HFF-Myc (cell line): Measurements from ENCODE around the gene TRIM9.

ENCODE experiments used
- DNase-seq: peaks from one replicate; pipeline ENCODE4 v3.0.0-alpha.2; 2011; ENCODE audit warnings: low read depth; ENCODE audit errors: extremely low read depth
- H3K4me3 ChIP-seq: replicated peaks from 2 replicates; pipeline ENCODE4 v1.5.1; 2011; ENCODE audit warnings: low read depth, mild to moderate bottlenecking, control low read depth, low read length
- TF ChIP-seq, protein P1 (sequence below): IDR thresholded peaks from 2 replicates; pipeline ENCODE4 v1.5.1; 2012; ENCODE audit warnings: mild to moderate bottlenecking, low read depth, low read length, control low read depth; ENCODE audit errors: missing control alignments

The TRIM9 gene

DNA sequence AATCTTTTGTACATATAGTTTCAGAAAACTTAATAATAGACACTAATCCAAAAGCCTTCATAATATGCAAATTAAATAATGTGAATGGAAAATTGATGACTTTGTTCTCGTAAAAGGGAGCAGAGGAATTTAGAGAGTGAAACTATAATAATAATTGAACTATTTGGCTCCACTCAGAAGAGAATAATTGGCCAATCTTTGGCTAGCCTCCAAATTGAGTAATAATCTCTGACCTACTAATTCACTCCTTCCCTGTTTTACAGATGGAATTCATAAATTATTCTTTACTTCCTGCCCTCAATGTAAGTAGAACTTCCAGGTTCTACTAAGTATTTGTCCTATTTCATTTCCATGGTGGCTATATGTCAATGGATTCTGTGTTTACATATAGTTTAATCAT lies 15.8 kb downstream of the TRIM9 start:
- no peak overlapping the region for H3K4me3 ChIP-seq
- no peak for DNase-seq
- TF ChIP-seq, protein P1, sequence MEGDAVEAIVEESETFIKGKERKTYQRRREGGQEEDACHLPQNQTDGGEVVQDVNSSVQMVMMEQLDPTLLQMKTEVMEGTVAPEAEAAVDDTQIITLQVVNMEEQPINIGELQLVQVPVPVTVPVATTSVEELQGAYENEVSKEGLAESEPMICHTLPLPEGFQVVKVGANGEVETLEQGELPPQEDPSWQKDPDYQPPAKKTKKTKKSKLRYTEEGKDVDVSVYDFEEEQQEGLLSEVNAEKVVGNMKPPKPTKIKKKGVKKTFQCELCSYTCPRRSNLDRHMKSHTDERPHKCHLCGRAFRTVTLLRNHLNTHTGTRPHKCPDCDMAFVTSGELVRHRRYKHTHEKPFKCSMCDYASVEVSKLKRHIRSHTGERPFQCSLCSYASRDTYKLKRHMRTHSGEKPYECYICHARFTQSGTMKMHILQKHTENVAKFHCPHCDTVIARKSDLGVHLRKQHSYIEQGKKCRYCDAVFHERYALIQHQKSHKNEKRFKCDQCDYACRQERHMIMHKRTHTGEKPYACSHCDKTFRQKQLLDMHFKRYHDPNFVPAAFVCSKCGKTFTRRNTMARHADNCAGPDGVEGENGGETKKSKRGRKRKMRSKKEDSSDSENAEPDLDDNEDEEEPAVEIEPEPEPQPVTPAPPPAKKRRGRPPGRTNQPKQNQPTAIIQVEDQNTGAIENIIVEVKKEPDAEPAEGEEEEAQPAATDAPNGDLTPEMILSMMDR: no peak

DNA sequence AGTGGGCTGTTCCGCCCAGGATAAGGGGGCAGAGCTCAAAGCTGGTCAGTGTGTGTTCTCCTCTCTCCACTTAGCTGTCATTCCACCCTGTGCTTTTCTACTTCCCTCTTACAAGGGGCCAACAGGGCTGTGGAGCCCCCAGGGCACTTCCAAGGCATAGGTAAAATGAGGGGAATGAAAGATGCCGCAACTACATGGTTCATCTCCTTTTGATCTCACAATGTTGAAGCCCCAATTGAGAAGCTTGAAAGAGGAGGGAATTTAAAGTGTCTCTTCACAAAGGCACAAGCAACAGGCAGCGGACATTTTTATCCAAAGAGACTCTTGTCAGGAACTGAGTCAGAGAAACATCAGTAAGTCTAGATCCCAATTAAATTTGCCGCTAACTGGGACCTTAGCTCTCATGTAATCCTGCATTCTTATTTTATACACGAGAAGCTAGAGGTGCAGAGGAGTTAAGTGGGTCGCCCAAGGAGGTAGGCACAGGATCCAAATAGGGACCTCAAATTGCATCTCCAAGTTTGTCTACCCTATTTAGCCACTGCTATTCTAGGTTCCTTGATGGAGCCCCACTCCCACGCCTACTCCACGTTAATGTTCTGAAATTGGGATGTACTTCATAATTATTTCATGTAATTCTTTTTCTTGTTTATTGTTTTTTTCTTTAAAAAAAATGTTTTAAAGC lies 20.1 kb downstream of the TRIM9 start:
- TF ChIP-seq, protein P1: no peak
- no peak for DNase-seq

DNA sequence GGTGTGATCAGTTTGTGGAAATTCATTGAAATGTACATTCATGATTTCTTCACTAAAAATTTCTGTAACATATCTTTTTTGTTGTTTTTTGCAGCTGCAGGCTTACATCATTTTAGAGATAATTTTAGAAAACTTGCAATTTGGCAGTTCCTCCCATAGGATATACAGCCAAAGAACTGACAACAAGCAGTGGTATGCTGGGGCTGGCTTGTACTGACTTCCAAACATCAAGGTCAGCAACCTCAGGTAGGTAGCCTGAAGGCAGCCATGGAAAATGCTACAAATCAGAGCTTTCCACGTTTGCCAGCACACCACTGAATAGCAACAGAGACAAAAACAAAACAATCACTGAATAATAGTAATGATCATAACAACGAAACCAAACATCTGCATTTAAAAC lies 21.2 kb downstream of the TRIM9 start:
- H3K4me3 ChIP-seq: no peak overlapping the region
- TF ChIP-seq, protein P1: no peak
- no peak for DNase-seq

More for the DNA sequence above, 20.1 kb downstream of the TRIM9 start:
- H3K4me3 ChIP-seq: no peak overlapping the region

DNA sequence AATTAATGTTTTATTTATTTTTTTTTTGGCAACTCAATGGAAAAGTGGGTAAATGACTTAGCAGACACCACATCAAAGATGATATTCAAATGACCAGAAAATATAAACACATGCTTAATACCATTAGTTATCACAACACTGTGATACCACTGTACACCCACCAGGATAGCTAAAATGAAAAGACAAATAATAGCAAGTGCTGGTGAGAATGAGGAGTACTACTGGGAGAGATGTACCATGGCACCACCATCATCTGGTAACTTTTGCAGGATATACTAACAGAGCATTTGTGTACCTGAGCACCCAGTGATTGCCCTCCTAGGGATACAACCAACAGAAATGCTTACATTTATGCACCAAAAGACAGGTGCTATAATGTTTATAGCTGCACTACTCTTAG lies 21.9 kb downstream of the TRIM9 start:
- no peak overlapping the region for H3K4me3 ChIP-seq
- DNase-seq: no peak
- TF ChIP-seq, protein P1: no peak

- TF ChIP-seq, protein P1: no peak
- no peak for DNase-seq
- no peak overlapping the region for H3K4me3 ChIP-seq
These were observed 23.0 kb downstream of the TRIM9 start for GRCh38 chr14:51071857-51072256.

GRCh38 chr14:51070726-51071125 lies 24.2 kb downstream of the TRIM9 start:
- TF ChIP-seq, protein P1: no peak
- H3K4me3 ChIP-seq: no peak overlapping the region
- no peak for DNase-seq

DNA sequence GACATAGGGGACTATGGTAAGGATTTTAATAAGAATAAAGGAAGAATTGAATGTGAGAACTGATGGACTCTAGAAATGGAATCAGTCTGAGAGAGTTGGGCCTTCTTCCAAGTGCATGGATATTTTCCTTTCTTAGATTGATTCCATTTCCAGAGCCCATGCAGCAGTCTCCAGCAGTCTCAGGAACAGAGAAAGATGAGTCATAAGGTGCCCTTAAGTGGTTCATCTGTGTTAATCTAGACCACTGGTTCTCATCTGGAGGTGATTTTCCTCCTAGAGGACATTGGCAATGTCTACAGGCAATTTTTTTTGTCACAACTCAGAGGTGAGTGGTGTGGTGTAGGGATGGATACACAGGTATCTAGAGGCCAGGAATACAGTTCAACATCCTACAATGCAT lies 25.9 kb downstream of the TRIM9 start:
- no peak overlapping the region for H3K4me3 ChIP-seq
- DNase-seq: peak; percentile 12
- TF ChIP-seq, protein P1: no peak
